NCI-H2107 (cell line): ENCODE data around the gene ALLC.
A peak's percentile ranks its signal among the peaks of the same experiment; 100 is the strongest.

ENCODE experiments used
- DNase-seq: peaks from one replicate; lab custom pipeline; 2025; lab: John Stamatoyannopoulos, UW

The ALLC gene

DNA sequence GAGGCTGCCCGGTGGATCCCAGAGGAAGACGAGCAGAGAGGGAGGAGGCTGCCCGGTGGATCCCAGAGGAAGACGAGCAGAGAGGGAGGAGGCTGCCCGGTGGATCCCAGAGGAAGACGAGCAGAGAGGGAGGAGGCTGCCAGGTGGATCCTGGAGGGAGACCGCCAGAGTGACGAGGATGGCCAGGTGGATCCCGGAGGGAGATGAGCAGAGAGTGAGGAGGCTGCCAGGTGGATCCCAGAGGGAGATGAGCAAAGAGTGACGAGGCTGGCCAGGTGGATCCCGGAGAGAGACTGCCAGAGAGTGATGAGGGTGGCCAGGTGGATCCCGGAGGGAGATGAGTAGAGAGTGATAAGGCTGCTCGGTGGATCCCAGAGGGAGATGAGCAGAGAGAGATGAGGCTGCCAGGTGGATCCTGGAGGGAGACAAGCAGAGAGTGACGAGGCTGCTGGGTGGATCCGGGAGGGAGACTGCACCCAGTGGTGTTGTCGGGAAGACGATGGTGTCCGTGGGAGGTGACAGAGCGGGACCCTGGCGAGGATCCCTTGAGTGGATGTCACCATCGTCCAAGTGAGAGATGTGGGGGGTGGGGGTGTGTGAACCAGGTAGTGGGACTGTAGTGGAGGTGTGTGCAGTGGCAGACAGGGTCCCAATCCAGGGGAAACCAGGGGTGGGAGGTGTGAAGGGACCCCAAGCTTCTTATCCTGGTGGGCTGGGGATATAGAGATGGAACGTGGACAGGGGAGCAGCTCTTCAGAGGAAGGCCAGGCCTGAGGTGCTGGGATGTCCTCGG, 67.7 kb downstream of the ALLC start:
- DNase-seq, result no peak

DNA sequence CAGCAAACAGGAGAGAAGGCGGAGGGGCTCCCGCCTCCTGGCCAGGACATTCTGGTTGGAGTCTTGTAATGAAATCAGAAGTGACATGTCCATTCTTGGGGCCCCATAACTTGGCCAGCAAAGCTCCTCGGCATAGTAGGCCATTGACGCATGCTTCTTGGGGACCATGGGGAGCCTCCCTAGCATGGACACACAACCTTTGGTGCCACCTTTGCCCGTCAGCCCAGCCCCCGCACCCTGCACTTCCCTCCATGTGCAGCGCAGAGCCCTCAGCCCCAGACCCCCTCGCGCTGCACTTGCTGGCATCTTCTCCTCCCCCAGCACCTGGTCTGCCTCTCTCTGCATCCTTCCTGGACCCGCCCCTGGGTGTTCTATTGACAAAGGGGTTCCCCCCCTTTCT, 68.5 kb downstream of the ALLC start:
- no peak for DNase-seq

DNA sequence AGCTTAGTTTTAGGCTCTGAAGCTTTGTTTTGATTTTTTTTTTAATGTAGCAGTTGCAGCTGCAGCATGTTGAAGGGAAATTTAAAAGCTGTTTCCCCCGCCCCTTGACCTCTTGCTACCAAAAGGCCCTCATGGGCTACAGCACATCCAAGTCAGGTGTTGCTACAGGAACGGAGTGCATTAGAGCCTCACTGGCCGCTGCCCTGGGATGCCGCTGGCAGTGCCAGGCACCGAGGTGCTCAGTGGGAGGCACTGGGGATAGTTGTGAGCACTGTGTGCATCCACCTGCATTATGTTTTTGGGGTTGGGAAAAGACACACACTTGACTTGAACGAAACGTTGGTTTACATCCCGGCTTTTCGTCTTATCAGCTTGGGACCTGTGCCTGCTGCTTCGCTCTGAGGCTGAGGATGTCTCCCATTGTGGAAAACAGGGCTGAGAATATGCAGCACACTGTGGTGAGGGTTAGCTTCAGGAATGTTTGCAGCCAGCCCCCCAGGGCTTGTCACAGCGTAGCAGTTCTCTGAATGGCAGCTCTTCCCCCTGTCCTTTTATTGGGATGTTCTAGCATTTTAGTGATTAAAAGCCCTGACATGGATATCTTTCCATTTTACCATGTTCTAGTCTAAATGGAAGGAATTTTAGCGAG, 69.5 kb downstream of the ALLC start:
- no peak for DNase-seq

DNA sequence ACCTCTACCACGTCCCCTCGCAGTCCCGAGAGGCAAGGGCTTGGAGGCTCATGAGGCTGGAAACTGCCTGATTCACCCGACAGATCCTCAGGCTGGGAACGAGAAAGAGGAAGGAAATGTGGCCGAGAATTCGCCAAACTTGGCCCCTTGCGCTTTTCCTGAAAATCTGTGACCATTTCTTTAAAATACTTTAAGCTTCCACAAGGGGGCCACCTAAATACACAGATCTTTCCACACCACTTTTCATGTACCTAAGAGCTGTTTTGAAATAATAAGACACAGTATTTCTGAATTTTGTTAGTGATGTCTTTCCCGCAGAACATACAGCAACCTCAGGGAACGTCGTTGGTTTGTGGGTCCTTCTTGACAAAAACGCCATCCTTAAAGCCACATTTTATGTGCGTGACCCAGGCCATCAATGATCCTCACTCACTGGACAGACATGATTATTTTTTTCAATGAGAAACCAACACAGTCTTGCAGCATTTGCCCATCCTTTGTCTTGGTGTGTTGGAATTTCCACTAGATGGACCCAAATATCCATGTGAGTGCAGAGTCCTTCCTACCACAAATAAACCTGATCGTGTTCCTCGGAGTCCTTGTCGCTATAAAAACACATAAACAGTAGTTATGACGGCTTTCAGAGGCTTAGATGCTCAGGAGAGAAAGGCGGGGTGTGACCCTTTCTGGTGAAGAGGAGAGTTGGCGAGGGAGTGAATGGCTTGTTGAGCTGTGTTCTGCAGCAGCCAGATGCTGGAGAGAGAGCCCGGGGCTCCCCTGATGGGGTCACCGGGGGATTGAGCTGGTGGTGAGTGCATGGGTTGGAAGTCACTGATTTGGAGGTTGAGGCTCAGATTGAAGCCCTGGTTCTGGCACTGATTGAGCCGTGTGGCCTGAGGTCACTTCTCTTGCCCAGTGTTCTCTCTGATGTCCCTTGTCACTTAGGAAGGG, 70.4 kb downstream of the ALLC start:
- DNase-seq, result peak; percentile 8

DNA sequence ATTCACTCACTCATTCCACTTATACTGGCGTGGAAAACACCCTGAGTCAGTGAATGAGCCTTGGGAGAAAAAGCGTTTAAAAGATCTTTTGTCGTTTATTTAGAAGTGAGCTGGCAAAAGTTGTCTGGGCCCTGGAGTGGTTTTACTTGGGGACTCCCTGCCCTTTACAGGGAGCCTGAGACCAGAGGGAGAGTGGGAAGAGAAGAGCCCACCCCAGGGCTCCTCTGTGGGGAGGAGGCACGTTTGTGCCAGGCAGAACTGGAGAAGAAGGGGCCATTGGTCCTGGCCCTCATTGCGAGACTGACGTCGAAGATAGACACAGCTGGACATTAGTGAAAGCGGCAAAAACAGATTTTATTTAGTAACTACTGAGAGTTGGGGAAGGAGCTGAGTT, 71.1 kb downstream of the ALLC start:
- DNase-seq, result no peak

DNA sequence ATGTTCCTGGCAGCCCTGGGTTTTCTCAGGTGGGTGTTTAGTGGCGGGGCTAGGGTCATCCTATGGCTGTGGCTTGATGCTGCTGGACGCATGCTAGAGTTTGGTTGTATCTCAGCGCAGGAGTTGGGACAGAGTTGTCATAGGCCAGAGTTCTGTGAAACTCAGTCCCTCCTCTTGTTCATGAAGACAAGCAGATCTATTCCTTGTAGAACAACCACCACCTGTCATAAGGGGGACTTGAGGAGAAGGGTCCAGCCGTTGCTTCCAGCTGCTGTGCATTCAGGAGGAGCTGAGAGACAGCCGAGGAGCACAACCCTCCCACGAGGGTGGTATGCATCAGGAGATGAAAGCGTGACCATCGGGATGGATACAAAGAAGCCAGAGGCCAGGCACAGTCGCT, 71.8 kb downstream of the ALLC start:
- DNase-seq, result no peak

DNA sequence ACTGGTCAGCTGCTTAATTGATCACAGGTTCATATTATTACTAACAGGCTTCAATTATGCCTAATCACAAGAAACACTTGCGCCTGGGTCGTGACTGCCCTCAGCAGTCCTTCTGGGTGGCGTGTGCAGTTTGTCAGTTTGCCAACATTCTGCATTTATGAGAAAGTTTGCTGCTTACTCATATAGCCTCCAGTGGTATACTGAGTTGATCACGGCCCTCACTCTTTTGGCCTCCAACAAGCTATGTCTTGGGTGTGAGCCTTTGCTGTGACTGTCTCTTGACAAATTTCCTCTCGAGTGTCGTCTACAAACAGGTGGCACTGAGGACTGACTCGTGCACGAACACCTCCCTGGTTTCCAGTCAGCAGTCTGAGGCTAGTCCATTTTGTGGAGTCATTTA, 72.6 kb downstream of the ALLC start:
- DNase-seq, result no peak

DNA sequence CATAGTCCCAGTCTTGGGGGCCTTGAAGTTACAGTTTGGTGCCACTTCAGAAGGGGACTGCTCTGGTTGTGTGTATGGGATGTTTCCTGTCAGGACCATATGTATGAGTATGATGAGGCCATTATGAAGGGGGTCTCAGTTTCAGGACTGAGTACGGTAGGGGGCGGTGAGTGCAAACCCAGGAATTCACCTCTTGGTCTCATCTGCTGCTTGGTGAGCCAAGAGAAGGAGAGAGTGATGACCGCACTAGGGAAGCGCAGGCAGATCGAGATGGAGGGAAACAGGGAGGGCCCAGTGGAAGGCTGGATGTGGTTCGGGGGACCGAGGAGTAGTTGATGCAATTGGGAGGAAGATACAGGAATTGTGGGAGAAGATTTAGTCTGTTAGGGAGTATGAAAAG, 73.8 kb downstream of the ALLC start:
- DNase-seq, result no peak

DNA sequence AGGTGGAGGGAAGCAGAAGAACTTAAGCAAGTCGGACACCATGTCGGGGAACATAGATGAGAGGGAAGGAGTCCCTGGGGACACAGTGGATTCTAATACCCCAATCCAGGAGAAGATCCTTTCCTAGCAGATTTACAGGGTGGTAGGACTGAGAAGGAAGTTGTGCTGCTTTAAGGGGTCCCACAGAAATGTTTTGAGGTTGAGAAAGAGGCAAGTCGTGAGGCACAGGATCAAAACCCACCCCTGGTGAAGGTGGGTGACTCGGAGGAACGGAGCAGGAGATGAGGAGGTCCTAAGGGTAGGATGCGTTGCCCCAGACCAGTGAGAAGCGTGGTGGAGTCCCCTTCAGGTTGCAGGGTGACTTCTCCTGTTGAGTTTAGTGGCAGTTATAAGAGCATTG, 78.1 kb downstream of the ALLC start:
- no peak for DNase-seq

DNA sequence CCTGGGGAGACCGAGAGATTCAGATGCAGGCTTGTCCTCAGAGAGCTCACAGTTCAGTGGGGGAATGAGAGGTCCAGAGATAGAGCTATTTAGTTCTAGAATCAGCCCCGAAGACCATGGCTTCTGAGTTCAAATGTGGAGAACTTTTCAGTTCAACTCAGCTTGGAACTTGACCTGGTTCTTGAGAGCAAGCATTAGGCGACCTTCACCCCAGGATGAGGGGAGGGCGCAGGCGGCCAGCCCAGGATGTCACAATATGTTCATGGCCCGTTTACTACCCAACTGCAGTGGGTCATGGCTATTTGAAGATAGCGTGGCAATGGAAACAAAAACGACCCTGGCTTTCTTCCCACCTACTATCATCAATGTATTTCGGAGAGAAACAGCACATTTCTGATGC, 79.1 kb downstream of the ALLC start:
- DNase-seq, result no peak

DNA sequence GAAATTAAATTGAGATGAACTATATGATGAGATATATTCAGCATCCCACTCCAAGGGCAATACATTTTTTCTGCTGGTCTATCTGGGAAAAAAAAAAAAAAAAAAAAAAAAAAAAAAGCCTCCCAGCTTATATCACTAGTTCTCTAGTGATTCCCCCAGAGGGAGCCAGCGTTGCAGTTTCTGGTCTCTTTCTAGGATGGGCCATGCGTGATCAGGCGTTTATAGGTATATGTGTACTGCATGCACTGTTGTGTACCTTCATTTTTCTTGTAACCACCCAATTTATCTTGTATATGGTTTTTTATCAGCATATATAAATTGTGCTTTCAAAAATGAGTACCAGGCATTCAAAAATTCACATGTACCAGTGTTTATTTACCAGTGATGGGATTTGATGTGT, 80.5 kb downstream of the ALLC start:
- no peak for DNase-seq

DNA sequence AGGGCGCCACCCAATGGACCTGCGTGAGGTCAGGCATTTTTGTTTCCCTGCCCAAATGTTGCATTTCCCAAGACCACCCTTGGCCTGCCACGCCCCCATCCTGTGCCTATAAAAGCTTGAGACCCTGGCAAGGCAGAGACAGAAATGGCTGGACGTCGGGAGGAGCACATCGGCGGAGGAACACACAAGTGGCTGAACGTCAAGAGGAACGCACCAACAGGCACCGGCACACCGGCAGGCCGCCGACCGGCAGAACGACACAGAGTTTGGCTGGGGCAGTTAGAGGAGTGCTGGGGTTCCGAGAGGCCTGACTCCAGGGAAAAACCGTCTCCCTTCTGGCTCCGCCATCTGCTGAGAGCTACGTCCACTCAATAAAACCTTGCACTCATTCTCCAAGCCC, 81.3 kb downstream of the ALLC start:
- DNase-seq, result no peak

DNA sequence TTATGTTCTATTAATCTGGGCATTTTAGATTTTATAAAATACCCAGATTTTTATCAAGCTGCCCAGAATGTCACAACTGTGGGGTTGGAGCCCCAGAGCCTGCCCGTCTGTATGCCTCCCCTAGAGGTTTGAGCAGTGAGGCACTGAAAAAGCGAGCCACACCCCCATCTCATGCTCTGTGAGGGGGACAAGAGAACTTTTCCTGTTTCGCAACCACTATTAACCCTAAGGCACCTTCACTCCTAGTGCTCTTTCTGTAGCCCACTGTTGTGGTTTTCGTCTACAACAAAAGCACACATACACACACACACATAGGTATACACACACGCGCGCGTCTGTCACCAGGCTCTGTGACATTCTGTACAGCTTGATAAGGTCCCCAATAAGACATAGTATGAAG, 83.4 kb downstream of the ALLC start:
- DNase-seq, result no peak

DNA sequence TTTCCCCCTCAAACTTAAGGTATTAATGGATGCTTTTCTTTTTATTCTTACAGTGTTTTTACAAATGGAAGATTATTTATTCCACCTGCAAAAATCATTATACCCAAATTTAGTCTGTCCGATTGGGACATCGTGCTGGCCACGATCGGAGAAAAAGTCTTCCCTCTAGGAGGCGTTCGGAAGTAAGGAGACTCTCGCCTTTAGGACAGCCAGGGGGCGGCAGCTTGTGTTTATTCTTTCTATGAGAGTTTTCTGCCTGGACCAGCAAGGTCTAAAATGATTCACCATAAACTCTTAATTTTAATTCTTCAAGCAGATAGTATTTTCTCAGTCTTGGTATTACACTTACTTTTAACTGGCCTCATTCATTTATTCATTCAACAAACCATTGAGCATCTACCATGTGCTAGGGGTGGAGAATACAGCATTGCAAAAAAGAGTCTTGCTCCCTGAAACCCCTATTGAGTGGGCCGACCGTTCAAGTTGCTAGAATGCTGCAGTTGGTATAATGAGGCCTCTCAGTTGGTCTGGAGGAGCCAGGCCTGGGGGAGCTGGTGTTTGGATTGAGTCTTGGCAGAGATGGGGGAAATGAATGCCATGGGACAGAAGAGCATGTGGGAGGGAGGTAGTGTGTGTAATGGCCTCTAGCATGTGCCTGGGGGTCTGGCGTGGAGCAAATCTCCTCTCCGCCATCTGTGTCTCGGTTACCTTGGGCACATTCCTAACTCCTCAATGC, 84.0 kb downstream of the ALLC start:
- DNase-seq, result no peak

DNA sequence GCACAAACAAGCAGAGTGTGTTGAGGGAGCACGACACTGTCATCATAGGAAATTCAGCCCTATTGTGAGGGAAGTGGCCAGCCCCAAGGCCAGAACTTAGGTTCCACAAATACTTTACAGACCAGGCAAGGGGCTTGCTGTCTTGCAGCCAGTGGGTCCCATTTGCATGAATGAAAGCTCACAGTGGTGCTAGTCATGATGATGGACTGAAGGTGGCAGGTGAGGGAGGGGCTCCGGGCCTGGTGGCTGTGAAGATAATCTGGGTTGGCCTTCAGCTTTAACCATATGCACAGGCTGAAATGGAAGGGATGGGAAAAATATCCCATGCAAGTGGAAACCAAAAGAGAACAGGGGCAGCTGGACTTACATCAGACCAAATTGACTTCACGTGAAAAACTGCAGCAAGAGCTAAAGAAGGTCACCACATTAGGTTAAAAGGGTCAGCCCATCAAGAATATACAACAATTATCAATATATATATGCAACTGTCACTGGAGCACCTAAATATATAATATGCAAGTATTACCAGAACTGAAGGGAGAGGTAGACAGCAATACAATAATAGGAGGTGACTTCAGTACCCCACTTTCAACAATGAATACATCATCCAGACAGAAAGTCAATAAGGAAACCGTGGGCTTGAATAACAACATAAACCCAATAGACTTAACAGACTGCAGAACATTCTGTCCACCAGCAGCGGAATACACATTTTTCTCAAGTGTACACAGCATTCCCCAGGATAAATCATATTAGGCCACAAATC, 84.9 kb downstream of the ALLC start:
- DNase-seq, result no peak

DNA sequence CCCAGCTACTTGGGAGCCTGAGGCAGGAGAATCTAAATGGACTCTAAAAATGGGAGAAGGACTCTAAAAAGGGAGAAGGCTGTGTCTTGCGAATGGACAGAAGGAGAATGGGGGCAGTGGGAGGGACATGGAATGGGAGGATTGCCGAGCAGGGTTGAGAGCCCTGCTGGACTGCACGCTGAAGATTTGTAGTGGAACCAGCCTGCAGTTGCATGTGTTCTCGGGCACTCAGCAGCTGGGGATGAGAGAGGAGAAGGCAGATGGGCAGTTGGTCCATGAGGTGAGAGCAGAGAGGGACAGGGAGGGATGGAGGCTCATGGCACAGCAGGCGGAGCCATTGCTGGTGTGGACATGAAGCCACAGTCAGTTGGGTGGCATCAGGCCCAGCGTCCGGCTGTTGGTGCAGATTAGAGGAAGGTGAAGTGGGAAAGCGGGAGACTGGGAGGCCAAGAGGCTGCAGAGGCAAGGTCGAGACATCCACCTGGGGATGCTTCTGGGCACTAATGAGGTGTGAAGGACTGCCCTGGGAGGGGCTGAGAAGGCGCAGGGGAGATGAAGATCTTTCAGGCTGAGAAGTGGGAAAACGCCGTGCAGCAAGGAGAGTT, 86.1 kb downstream of the ALLC start:
- no peak for DNase-seq

DNA sequence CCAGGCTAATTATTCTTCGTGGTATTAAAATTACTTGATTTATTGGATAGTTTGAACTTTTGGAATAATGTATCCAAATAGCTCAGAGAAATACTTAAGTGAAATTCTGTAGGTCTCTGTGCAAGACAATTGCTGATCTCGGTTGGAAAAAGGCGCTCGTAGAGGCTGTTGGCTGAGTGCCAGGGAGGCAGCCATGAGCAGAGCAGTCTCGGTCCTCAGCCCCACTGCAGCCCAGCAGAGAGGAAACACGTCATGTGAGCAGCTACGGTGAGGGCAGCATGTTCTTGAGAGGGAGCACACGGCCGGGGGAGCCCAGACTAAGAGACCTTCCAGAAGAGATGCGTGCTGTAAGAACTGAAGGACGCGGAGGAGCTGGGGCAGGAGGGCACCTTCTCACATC, 87.9 kb downstream of the ALLC start:
- DNase-seq, result no peak

DNA sequence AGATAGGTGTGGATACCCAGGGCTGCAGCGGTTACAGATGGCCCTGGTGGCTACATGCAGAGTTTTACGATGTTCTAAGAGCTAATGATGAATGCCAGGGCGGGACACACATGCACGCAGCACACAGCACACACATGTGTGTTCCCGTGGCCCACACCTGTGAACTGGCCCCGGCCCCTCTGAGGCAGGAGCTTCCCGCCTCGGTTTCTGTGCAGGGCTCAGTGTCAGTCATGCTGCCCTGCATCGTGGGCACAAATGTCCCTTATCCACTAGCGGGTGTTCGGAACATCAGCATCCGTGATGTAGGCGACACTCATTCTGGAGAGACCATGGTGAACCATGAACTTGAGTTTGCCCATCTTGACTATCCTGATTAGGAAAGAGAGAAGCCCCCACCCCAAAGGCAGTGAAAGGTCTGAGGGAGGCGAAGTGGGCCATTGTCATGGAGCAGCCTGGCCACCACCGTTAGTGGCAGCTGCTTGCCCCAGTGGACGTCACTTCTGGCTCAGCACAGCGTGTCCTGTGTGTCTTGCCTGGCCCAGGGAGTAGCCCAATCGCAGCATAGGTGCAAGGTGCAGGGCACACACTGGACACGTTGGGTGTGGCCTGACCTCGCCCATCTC, 89.1 kb downstream of the ALLC start:
- no peak for DNase-seq

DNA sequence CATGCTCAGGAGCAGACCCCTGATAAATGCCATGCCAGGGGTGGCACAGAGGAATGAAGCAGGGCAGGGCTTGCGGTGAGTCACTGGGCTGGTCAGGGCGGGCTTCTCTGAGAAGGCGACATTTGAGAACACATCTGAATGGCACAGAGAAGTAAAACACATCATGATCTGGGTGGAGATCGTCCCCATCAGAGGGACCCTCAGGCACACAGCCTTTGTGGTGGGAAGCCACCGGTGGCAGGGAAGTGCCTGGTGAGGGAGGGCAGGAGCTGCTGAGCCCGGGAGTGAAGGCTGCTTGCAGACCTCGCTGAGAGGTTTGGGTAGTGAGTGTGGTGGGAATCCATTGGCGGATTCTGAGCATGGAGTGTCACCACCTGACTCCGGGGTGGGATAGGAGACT, 89.8 kb downstream of the ALLC start:
- DNase-seq, result no peak

DNA sequence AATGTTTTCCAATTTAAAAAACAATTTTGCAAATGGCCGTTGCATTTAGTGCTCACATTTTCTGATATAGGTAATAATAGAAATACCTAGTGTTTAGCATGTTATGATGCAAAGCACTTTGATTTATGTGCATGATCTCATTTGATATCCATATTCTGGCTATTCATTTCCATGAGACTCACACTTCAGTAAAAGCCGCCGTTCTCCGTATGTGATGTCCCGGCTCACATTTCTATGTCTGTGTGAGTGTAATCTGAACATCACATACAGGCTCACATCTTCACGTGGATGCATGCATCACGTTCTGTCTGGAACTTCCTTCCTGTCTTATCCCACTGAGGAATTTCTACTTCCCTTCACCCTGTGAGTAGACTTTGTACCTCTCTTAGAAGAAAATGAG, 91.2 kb downstream of the ALLC start:
- DNase-seq, result no peak

DNA sequence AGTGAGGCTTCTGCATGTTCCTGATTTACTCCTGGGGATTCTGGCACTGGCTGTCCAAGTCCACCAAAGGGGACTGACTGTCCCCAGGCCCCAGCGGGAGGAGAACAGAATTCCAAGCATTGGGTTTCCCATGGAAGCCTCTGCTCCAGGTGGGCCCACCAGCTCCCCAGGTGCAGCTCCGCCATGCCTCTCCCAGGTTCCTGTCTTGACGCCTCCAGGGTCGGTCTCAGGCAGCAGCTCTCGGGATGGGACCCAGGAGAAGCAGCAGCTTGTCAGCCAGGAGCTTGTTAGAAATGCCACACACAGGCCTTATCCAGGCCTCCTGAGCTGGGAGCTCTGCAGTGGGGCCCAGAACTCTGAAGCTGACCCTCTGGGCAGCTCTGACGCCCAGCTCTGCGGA, 93.3 kb downstream of the ALLC start:
- no peak for DNase-seq
